Peyer's patch (tissue), 4 donors: ENCODE measurements around the gene JAKMIP3.

Experiments used
- CTCF ChIP-seq, 6 experiments: fragments of 450-650 bp in 4 of 6; fragments of 200-600 bp in 2 of 6; sonication (generic) in 1 of 6; IDR thresholded peaks; one replicate each; pipeline ENCODE4 v1.5.1; 2017 to 2019; ENCODE audit warnings: antibody characterized with exemption in 6 of 6, mild to moderate bottlenecking in 3 of 6, moderate library complexity in 1 of 6
- POLR2A ChIP-seq, 2 donors: fragments of 450-650 bp; IDR thresholded peaks; one replicate each; pipeline ENCODE4 v1.5.1; 2017; ENCODE audit warnings: antibody characterized with exemption in 2 of 2, mild to moderate bottlenecking in 2 of 2, moderate library complexity in 2 of 2

DNA sequence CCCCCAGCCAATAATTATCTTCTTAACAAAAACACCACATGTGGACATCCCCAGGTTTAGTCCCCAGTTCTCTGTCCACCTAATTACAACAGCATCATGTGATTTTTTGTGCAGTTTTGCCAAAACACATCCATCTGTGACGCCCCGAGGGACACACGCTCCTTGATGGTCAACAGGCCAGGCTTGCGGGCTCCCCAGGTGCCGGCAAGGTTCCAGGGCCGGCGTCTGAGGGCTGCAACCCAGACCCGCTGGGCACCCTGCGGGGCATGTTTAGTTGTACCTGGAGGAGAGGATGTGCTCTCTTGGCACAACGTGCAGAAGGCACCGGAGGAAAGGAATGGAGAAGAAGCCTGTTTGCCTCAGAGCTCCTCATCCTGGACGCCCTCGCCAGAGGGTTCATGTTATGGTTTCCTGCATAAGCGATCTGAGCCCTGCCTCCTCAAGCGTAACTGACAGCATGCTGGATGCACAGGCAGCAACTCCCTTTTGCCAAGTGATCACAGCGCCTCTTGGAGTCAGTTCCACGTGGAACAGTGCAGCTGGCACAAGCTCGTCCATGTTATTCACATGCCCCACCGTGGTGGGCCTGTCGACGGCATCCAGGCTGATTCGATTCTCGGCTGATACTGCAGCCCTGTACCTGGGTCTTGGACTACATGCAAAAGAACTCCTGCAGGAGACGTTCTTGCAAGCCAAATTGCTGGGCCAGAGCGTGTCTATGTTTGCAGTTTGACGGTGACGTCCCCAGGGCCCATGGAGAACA, 41.6 kb downstream of the JAKMIP3 start:
- TF ChIP-seq CTCF (IDR thresholded peaks at IDR 0.05), result no peak
- TF ChIP-seq POLR2A (IDR thresholded peaks at IDR 0.05), result no peak
